HepG2 (cell line): ENCODE data around the gene ZBTB1. TPM values are rescaled to one million over a fixed set of nuclear protein-coding genes. Genes with fewer than 3 reads are reported as not detected.

ENCODE experiments used
- ATAC-seq: fragments of 200-7000 bp; cut with Tn5 transposase; 3 replicates; pipeline ENCODE4 v1.9.1; 2020; ENCODE audit warnings: mild to moderate bottlenecking, moderate library complexity
- BruUV-seq: library from RNA; stranded (reverse); fragments of 400-500 nt; replicated peaks from 2 replicates; lab custom pipeline; 2021; lab: Mats Ljungman, UMichigan
- CTCF ChIA-PET: fragments of 300-600 bp; formaldehyde crosslinking; extraction: SDS; loops from one replicate; lab custom pipeline; 2021; ENCODE audit warnings: low total read pairs, inconsistent platforms, low intra/inter-chr PET ratio; lab: Yijun Ruan, JAX
- POLR2A ChIA-PET: fragments of 350-600 bp; sonication (Branson Sonifier 250); formaldehyde crosslinking; loops from one replicate; lab custom pipeline; 2020; ENCODE audit warnings: antibody characterized with exemption, inconsistent platforms; lab: Yijun Ruan, JAX
- DNase-seq: peaks from one replicate; pipeline ENCODE4 v3.0.0-alpha.2; 2015; ENCODE audit warnings: low spot score
- FAIRE-seq: peaks from 3 replicates; lab custom pipeline; 2011; peaks lifted over from hg19 to GRCh38; lab: Jason Lieb, UNC
- H2AFZ ChIP-seq: one replicate; pipeline ENCODE4 v1.6.1; 2011; ENCODE audit warnings: low read length, inconsistent platforms
- H3K27ac ChIP-seq: fragments of 300-600 bp; 3 replicates; pipeline ENCODE4 v1.8.0; 2011; ENCODE audit warnings: mixed run types, mild to moderate bottlenecking, mixed read lengths, low read length, inconsistent platforms; ENCODE audit not compliant: insufficient read depth; ENCODE audit errors: extremely low read length
- H3K27me3 ChIP-seq, 2 experiments: fragments of 200-600 bp in 1 of 2; 2 replicates in 1 of 2; 3 replicates in 1 of 2; pipeline versions ENCODE4 v1.6.0 to v1.8.0; 2011; ENCODE audit warnings: low read length in 2 of 2, mild to moderate bottlenecking in 2 of 2, moderate library complexity in 2 of 2, inconsistent platforms in 1 of 2; ENCODE audit not compliant: insufficient read depth in 2 of 2, control insufficient read depth in 1 of 2
- H3K36me3 ChIP-seq, 2 experiments: fragments of 200-600 bp in 1 of 2; replicated peaks in 1 of 2; 2 replicates in 1 of 2; 3 replicates in 1 of 2; pipeline versions ENCODE4 v1.5.1 to v1.8.0; 2011; ENCODE audit warnings: low read length in 2 of 2, inconsistent platforms in 1 of 2; ENCODE audit not compliant: insufficient read depth in 2 of 2, control insufficient read depth in 1 of 2
- H3K4me1 ChIP-seq: 2 replicates; pipeline ENCODE4 v1.5.1; 2012; ENCODE audit warnings: low read length, inconsistent platforms; ENCODE audit not compliant: insufficient read depth
- H3K4me2 ChIP-seq: 2 replicates; pipeline ENCODE4 v1.6.0; 2011; ENCODE audit warnings: low read depth, low read length, inconsistent platforms
- H3K4me3 ChIP-seq, 3 experiments: fragments of 200-600 bp in 1 of 3; sonication (generic), shearing (Covaris generic) in 1 of 3; replicated peaks in 1 of 3; 2 replicates each; pipeline ENCODE4 v1.5.1; 2011 to 2016; ENCODE audit warnings: low read length in 3 of 3, inconsistent platforms in 2 of 3, low read depth in 2 of 3, mild to moderate bottlenecking in 2 of 3, control low read depth in 1 of 3, mixed read lengths in 1 of 3; ENCODE audit not compliant: insufficient read depth in 1 of 3
- H3K79me2 ChIP-seq: one replicate; pipeline ENCODE4 v1.6.1; 2011; ENCODE audit warnings: low read length, inconsistent platforms; ENCODE audit not compliant: insufficient read depth
- H3K9ac ChIP-seq: 2 replicates; pipeline ENCODE4 v1.6.0; 2011; ENCODE audit warnings: mild to moderate bottlenecking, low read depth, low read length, inconsistent platforms; ENCODE audit not compliant: insufficient read depth
- H3K9me3 ChIP-seq: 2 replicates; pipeline ENCODE4 v1.5.1; 2012; ENCODE audit warnings: mild to moderate bottlenecking, low read length
- H4K20me1 ChIP-seq: 2 replicates; pipeline ENCODE4 v1.6.0; 2011; ENCODE audit warnings: inconsistent platforms, mild to moderate bottlenecking, low read length, moderate library complexity; ENCODE audit not compliant: insufficient read depth
- DDIT3 ChIP-seq: sonication (generic); formaldehyde crosslinking; IDR thresholded peaks from 2 replicates; pipeline ENCODE4 v1.4.0; 2020; ENCODE audit warnings: mild to moderate bottlenecking, missing genetic modification reagents
- GLI4 ChIP-seq: sonication (generic); formaldehyde crosslinking; IDR thresholded peaks from 2 replicates; pipeline ENCODE4 v1.5.1; 2020; ENCODE audit warnings: missing genetic modification reagents, mild to moderate bottlenecking, moderate library complexity, borderline replicate concordance
- LRRFIP1 ChIP-seq: sonication (generic); formaldehyde crosslinking; conservative IDR thresholded peaks from 2 replicates; pipeline ENCODE4 v1.4.0; 2020; ENCODE audit warnings: missing genetic modification reagents
- MBNL3 ChIP-seq: fragments of 250-450 bp; sonication (Bioruptor Pico); conservative IDR thresholded peaks from 2 replicates; pipeline ENCODE4 v1.8.0; 2022; ENCODE audit warnings: mild to moderate bottlenecking, inconsistent platforms
- TSC22D2 ChIP-seq: sonication (generic); formaldehyde crosslinking; IDR thresholded peaks from 2 replicates; pipeline ENCODE4 v1.5.1; 2020; ENCODE audit warnings: missing genetic modification reagents, mild to moderate bottlenecking, borderline replicate concordance
- ZNF670 ChIP-seq: sonication (generic); formaldehyde crosslinking; IDR thresholded peaks from 2 replicates; pipeline ENCODE4 v1.8.0; 2022; ENCODE audit warnings: mild to moderate bottlenecking, missing genetic modification reagents, borderline replicate concordance
- WGBS: methylation state at CpG from one replicate; pipeline ENCODE4 v1.1.6; 2017; ENCODE audit warnings: low lambda C conversion rate; 5-methylcytosine and 5-hydroxymethylcytosine counted together
- in situ Hi-C: cut with HindIII; loops from 2 replicates; pipeline ENCODE4 v1.10.0; 2017; ENCODE audit warnings: low pct_unique_long_range_greater_than_20kb; ENCODE audit not compliant: extremely low pct_ligation_motif_present
- intact Hi-C: fragments of 100-400 bp; cut with micrococcal nuclease; formaldehyde crosslinking; loops from one replicate; pipeline ENCODE4 v1.10.0; 2022; ENCODE audit not compliant: unreplicated experiment
- polyA plus RNA-seq, 8 experiments: library from polyadenylated mRNA; depleted of rRNA in 3 of 8; stranded (reverse) in 7 of 8; unstranded in 1 of 8; fragments of >200 nt; fragmentation: Illumina TruSeq in 4 of 8; extraction: Trizol in 4 of 8; gene quantifications; 2 replicates each; pipeline versions ENCODE4 v1.2.1 to v1.2.3, GENCODE V29; 2011 to 2016; ENCODE audit warnings: low read depth in 4 of 8, missing spikeins in 1 of 8, mixed read lengths in 1 of 8; ENCODE audit not compliant: insufficient read depth in 1 of 8
- total RNA-seq, 5 experiments: library from RNA; depleted of rRNA; stranded (reverse); fragments of >200 nt; fragmentation: Illumina TruSeq; extraction: Trizol; gene quantifications; 2 replicates each; pipeline ENCODE4 v1.2.3, GENCODE V29; 2016; ENCODE audit warnings: low read depth in 1 of 5

The ZBTB1 gene
- total and polyA plus RNA-seq, 2 of the 13 experiments (the other 11 are each of a cell fraction or from before 2014, with no cell fraction given) = 18.8 to 22.6 TPM

- H3K4me2 ChIP-seq = peak overlapping the region; percentile 91
- H3K4me1 ChIP-seq = peaks cover 69% of the 10 kb centered on the region
- DNase-seq (no peak), FAIRE-seq (no peak), ATAC-seq (no peak)
- H2AFZ ChIP-seq = no peak overlapping the region
- in situ Hi-C loops (no loop called here), intact Hi-C loops (no loop called here)
- peaks cover 37% of the 10 kb centered on the region for H4K20me1 ChIP-seq
- H3K27me3 ChIP-seq = no peaks in the 10 kb centered on the region; a peak in 1 of 5 replicates
- H3K79me2 ChIP-seq = peaks cover 76% of the 10 kb centered on the region
- 52% methylated on average over 3 of the region's 3 CpGs for WGBS
- H3K36me3 ChIP-seq = no peaks in the 10 kb centered on the region
- BruUV-seq = no TSS peak
- no peak overlapping the region for H3K27ac ChIP-seq
- H3K9me3 ChIP-seq = no peaks in the 10 kb centered on the region
- peak overlapping the region; percentile 30; the same call in 1 of the 2 replicates for H3K9ac ChIP-seq
- ChIA-PET POLR2A (no interaction called here), CTCF (no interaction called here)
- H3K4me3 ChIP-seq = peak overlapping the region; percentile 10 to 36 (median 26); a peak in 5 of 6 replicates
- TF ChIP-seq LRRFIP1 (CRISPR knock-in tag) = no peak
- no peak for TF ChIP-seq DDIT3
- TF ChIP-seq ZNF670 (CRISPR knock-in tag) = no peak
- no peak for TF ChIP-seq GLI4 (CRISPR knock-in tag)
- no peak for TF ChIP-seq TSC22D2 (CRISPR knock-in tag)
- no peak for TF ChIP-seq MBNL3
These were observed 2.2 kb downstream of the ZBTB1 start for GRCh38 chr14:64506721-64507120.
